HG03457 (cell line): ENCODE results near the gene KDM7A.

ENCODE experiments used
- ATAC-seq: cut with Tn5 transposase; IDR thresholded peaks from one replicate; pipeline ENCODE4 v1.9.1; 2021; ENCODE audit warnings: moderate number of reproducible peaks; ENCODE audit not compliant: unreplicated experiment

KDM7A gene

DNA sequence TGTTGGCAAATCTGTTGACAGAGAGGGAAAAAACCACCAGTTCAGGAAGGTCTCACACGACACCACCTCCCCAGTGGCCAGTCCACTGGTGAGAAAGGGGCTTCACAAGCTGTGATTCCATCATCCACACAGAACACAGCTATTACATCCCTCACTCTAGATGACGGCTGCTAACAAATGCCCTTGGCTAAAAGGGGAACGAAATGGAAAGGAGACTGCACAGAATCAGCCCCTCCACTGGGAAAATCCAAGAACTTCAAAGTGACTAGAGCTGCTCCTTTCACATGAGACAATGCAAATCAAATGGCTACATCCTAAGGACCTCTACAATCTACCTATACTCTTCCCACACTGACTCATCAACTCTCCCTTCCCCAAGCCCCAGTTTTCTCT lies 119.6 kb downstream of the KDM7A start:
- no peak for ATAC-seq

DNA sequence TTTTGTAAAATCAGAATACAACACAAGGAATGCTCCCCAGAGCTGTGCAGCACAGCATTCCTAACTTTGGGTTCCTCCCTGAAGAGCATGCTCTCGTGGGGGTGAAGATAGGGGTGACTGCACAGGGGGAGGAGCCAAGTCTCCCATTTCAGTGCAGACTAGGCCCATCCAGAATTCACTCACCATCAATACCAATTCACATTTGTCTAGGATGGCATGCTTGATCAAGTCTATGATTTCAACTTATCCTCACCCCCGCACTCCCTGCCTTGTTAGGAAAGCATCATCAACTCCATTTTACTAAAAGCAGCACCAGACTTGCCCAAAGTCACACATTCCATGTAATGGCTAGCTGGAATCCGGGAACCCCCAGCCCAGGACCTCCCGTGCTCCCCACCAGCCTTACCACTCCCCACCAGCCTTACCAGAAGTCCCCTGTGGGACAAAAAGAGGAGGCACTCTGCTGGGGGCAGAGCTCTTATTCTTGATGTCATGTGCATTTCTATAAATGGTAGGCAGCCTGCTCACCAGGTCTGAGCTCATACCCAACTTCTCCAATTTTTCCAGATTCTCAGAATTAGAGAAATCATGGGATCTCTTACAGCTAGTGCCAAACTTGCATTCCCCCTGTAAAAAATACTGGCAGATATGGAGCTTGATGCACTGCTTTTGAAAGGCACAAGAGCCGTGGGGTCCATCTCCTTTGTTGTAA lies 120.2 kb downstream of the KDM7A start:
- ATAC-seq, result no peak

DNA sequence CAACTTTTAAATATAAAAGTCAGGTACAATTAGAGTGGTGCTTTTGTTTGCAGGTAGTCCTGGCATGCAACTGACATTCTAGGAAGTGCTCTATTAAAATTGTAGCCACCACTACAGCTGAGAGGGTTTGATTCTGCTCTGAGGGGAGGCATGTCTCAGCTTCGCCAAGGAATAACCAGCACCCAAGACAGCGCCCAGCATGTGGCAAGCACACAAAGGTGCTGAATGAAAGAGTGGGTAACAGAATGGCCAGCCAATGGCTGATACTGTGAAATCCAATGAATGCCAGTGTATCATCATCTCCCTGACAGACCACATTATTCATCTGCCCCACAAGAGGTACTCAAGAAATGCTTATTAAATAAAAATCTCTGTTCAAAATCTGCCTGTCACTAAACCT lies 121.0 kb downstream of the KDM7A start:
- ATAC-seq, result no peak

DNA sequence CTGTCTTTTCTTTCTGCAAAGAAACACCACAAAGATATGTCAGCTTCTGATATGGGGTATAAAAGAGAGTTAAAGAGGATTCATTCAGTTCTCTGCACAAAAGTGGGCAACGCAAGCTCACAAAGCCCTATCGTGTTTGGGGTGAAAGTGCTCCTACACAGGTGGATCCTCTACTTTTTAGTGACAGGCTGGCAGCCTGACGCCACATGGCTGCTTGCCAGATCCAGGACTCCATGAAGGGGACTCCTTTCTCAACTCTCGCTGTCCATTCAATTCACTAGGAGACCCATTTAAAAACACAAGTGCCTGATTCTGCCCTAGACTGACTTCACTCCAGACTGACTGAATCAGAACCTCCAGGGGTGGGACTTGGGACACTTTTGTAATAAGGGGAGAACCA lies 122.0 kb downstream of the KDM7A start:
- no peak for ATAC-seq

DNA sequence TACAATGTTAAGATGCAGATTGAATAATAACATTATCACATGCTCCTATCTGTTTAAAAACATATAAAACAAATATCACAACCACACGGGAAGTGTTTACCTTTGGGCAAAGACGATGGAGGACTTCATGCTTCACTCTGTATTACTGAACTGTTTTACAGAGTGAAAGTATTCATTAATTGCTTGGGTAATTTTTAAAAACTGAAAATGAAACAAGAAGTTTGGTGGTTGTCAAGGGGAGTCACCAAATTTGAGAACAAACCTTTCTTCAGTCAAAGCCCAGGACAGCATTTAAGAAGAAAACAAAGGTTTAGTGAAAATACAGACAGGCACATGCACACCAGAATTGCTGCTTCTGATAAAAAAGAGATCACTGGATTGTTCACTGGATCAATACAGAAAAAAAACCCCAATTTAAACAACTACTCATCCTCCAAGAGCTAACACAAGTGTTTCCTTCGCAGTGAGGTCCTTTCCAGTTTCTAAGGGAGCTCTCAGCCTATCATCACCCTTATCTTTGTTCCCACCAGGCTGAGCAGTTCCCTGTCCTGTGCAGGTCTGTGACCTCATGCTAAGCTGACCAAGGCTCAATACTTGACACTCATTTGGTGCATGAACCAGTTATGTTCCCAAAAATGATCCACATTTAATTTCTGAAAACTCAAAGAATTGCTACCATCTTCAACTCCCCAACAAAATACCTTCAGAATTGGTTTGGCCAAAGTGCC lies 122.8 kb downstream of the KDM7A start:
- ATAC-seq, result peak; percentile 70

DNA sequence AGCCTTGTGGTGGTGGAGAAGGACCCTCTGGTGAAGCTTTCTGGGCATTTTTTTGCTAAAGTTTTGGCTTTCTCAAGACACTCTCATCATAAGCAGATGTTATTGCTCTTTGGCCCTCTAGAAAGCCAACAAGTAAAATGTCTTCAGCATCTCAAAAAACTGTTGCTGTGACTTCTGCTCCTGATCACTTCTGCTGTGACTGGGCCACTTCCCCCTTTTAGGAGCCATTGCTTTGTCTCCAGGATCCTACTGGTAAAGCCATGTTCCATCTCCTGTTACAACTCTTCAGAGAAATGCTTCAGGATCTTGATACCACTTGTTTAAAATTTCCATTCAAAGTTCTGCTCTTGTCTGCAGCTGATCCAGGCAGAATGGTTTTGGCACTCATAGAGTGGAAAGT lies 125.0 kb downstream of the KDM7A start:
- no peak for ATAC-seq

DNA sequence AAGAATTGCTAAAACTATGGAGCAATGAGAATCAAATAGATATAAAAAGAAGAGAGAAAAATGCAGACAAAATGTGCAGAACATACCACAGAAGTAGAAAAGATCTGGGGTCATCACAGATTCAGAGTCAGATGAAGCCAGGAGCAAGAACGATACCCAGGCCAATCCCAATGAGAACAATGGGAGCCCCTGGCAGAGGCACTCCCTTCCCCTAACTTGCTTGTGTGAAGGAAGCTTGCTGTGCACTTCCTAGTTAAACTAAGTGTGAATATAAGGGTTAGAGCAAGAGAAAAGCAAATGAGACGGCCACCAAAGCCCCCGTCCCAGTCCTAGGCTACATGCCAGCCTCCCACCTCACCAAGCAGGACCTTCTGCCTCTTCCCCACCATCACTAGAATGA lies 126.7 kb downstream of the KDM7A start:
- no peak for ATAC-seq

DNA sequence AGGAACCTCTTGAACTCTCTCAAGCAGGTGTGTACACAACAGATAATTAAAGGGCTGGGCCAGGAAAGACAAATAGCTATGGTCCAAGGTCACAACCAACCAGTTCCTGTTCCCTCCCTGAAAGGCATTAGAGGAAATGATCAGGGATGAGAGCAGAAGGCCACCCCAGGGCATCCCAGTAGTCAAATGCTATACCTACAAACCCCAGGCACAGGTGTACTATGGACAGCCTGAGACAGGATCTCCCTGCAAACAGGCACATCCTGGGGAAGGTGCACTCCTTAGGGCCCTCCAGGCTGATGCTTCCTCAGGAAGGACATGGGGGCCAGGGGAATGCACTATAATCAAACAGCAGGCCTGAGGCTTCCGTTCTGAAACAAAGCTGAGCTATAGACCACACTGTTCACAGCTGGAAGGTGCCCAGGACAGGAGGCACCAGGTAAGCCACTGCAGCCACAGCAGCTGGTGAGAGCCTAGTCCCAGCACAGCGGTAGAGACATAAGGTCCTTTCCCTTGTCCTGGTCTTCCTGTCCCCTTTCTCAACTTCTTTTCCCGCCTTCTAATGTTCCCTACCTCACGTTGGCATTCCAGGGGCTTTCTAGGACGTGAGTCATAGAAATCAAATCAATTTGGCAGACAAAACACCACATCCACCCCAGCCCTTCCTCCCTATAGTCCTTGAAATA lies 127.3 kb downstream of the KDM7A start:
- no peak for ATAC-seq

DNA sequence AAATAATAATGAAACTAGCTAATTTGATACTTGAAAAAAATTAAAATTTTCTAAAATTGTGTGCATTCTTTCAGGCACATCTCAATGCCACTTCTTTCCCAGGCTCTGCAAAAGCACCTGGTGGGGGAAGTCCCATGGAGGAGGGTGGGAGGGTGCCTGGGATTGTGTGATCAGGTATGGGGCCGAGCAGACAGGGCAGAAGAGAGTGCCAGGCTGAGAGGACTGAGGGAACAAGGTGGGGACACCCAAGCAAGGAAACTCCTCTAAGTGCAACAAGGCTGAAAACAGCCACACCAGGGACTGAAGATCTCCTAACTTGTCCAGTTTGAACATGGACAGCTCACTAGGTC lies 127.8 kb downstream of the KDM7A start:
- ATAC-seq, result no peak

DNA sequence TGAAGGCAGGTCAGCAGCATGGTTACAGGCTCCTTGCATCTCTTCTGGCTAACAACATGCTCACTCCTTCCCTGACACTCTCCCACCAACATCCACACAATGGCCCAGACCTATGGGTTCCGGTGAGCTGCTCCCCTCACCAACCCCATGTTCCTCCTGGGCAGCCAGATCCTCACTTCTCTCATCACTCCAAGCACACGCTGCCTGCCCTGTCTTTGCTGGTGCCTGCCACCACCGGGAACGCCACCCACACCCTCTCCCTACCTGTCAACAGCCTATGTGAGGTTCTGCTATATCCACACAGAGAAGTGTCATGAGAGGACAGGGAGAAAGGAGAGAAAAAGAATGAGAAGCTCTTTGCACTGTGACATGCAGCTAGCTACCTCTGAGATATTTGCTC lies 128.6 kb downstream of the KDM7A start:
- no peak for ATAC-seq

DNA sequence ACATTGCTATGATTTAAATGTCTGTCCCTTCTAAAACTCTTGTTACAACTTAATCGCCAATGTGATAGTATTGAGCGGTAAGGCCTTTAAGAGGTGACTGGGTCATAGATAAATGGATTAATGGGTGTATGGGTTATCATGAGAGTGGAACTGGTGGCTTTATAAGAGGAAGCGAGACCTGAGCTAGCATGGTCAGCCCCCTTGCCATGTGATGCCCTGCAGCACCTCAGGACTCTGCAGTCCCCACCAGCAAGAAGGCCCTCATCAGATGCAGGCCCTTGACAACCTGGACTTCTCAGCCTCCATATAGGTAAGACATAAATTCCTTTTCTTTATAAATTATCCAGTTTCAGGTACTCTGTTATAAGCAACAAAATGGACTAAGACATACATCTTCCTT lies 129.6 kb downstream of the KDM7A start:
- ATAC-seq, result no peak

DNA sequence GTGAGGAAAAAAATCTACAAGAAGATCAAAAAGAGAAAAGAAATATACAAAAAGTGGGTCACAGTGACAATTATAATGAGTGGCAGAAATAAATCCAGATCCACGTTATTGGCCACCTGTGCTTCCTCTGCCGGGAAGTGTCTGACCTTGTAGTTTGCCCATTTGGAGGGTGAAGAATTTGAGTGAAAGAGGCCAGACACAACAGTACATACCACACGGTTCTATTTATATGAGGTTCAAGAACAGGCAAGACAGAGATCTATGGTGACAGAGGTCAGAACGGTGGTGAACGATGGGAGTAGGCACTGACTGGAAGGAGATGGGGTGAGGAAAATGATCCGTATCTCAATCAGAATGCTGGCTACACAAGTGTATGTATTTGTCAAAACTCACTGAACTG lies 131.1 kb downstream of the KDM7A start:
- no peak for ATAC-seq

DNA sequence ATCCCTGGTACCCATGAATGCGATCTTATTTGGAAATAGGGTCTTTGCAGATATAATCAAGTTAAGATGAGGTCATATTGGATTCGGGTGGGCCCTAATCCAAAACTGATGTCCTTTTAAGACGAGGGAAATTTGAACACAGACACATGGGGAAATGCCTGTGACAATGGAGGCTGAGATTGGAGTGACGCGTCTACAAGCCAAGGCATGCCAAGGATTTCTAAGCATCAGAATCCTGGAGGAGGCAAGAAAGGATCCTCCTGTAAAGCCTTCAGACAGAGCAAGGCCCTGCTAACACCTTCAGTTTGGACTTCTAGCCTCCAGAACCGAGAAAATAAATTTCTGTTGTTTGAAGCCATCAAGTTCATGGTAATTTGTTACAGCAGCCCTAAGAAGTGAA lies 132.5 kb downstream of the KDM7A start:
- ATAC-seq, result no peak

DNA sequence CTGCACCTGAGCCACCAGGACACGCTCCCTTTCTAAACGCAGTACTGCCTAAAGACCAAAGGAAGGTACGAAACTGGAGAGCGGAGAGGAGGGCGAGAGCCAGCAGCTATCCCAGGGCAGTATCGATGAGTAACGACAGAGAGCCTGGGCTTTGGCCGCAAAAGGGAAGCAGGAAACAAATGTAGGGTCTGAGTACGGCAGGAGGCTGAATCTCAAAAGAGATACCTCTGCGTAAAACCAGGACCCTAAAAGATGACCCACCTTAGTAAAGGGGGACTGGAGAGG lies 134.5 kb downstream of the KDM7A start:
- ATAC-seq, result no peak

DNA sequence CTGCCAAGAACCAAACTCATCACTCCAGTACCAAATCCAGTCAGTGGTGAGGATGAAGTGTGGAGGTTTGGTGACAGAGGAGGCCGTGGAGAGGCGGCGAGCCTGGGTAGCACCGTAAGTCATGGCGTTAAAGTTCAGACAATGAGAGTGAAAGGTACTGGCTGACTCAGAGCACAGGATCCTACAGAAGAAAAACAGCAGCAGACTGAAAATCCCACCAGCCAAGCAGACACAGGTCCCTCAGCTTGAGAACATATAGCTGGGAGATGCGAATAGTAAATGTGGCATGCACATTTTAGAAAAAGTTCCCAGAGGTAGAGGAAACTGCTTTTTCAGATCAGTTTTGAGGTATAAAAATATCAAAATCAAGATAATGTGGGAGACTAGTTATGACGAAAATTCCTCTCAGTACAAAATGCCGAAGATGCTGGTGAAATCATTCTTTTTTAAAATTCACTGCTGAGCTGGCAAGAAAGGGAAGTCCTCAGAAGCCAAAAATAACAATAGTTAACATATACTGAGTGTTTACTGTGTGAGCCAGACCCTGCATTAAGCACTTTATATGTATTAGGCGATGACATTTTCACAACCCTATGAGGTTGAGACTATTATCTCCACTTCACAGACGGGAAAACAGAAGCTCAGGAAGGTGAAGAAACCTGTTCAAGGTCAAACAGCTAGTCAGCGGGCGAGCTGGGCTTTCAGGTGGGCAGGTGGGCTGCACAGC lies 135.0 kb downstream of the KDM7A start:
- ATAC-seq, result no peak

DNA sequence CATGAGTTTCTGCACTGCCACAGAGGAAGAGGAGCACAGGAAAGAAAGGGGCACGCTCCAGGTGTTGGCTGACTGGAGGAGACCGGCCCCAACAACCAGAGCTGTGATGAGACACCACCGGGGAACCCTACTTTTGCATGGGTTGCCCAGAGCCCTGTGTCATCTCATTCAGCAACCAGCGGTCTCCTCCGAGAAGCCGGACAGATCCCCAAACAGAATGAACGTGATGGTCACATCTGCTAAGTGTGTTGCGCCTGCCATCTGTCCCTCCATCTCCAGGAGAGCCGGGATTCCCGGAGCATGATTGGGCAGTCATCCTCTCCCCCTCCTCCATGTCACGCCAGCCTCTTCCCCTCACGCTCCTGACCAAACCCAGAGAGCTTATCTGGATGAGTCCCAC lies 136.9 kb downstream of the KDM7A start:
- no peak for ATAC-seq

DNA sequence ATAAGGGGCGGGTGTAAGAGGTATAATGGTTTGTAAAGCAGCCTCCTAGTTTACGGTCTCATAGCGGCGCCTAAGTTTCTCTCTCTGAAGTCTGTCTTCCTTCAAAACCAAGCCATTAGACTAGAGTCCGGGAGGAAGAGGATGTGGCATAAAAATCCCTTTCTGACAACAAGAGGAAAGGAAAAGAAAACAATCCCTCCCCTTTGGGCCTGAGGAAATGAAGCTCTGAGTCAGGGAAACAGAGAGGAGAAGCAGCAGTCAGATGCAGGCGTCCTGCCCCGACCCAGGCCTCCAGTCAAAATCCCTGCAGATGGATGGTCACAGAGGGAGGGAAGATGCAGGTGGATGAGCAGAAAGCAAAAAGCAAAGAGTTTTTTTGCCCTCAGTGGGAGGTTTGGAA lies 137.7 kb downstream of the KDM7A start:
- no peak for ATAC-seq

DNA sequence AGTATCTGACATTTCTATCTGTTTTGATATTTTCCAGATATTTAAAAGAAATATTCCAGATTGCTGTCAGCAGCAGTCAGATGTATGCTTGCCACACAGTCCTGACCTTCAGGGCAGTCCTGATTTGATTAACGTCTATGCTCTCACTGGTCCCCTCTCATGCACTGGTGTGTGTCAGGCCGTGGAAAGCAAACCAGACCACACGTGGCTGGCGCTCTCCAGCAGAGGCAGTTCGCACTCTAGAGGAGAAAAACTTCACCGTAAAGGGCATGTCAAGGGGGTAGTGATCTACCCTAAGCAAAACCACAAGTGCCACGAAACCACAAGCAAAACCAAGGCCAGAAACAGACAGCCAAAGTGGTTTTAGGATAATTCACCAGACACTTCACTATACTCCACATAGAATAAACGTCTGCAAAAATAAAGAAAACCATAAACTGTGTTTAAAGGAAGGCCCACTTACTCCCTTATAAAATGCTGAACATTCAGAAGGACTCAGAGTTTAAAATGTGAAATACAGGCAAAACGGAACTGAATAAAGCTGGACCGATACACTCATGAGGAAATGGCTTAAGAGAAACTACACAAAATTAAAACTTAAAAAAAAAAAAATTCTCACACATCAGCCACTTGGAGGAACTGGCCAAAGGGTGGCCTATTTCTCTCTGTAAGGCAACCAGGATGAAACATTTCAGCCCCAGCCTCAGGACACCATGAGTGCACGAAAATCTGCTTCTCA lies 140.4 kb downstream of the KDM7A start:
- no peak for ATAC-seq

DNA sequence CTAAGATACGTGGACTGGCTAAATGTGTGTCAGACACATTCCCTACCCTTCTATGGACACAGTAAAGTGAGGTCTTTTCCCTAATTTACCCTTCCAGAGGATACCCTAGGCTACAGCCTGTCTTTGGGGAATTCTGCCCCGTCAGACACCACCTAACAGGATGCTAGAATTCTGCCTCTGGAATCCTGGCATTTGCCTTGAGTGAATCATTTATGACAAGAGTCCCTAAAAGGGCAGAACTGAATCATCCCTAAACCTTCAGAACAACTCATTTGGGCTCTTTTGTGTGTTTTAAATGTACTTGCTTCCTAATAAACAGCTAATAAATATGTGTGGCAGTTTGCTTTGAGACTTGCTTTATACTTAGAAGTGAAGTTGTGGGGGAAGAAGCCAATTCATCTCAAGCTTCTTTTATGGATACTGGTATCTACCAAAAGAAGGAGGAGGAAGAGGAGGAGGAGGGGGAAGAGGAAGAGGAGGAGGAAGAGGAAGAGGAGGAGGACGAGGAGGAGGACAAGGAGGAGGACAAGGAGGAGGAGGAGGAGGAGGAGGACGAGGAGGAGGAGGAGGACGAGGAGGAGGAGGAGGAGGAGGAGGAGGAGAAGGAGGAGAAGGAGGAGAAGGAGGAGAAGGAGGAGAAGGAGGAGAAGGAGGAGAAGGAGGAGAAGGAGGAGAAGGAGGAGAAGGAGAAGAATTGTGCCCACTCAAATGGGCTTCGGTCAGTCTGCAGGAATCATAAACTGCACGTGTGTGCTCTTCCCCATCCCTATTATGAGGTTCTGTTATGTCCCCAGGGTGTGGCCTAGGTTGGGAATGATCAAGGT lies 141.2 kb downstream of the KDM7A start:
- no peak for ATAC-seq
